SU-DHL-6 (cell line): ENCODE results near the gene BCORL1.

Experiments used
- H2AFZ ChIP-seq: fragments of 200-600 bp; sonication (generic); 2 replicates; pipeline ENCODE4 v1.6.1; 2014; ENCODE audit warnings: low read depth, mild to moderate bottlenecking, moderate library complexity, mixed read lengths, antibody characterized with exemption, low read length; ENCODE audit not compliant: severe bottlenecking
- H3F3A ChIP-seq: fragments of 200-600 bp; shearing (Covaris generic); 2 replicates; pipeline ENCODE4 v1.6.0; 2016; ENCODE audit warnings: antibody characterized with exemption, mild to moderate bottlenecking; ENCODE audit not compliant: insufficient read depth
- H3K27ac ChIP-seq: fragments of 200-600 bp; sonication (generic); 2 replicates; pipeline ENCODE4 v1.5.1; 2016; ENCODE audit warnings: low read depth, mild to moderate bottlenecking, low read length, moderate library complexity, mixed read lengths
- H3K27me3 ChIP-seq: fragments of 200-600 bp; sonication (generic), shearing (Covaris generic); 2 replicates; pipeline ENCODE4 v1.6.0; 2014; ENCODE audit warnings: mild to moderate bottlenecking, low read length
- H3K36me3 ChIP-seq: fragments of 200-600 bp; sonication (generic); 2 replicates; pipeline ENCODE4 v1.6.1; 2014; ENCODE audit warnings: mild to moderate bottlenecking, low read length, mixed read lengths
- H3K4me2 ChIP-seq: fragments of 300-600, 200-600 bp; shearing (Covaris generic), sonication (generic); 2 replicates; pipeline ENCODE4 v1.6.0; 2014; ENCODE audit warnings: low read length, low read depth, mild to moderate bottlenecking; ENCODE audit not compliant: poor library complexity, severe bottlenecking
- H3K4me3 ChIP-seq: fragments of 200-600 bp; sonication (generic); 2 replicates; pipeline ENCODE4 v1.5.1; 2014; ENCODE audit warnings: antibody characterized with exemption, low read length, mild to moderate bottlenecking, mixed read lengths; ENCODE audit not compliant: insufficient read depth, poor library complexity, severe bottlenecking
- H3K79me2 ChIP-seq: fragments of 200-600 bp; sonication (generic); 2 replicates; pipeline ENCODE4 v1.6.1; 2014; ENCODE audit warnings: mild to moderate bottlenecking, low read length, moderate library complexity; ENCODE audit not compliant: insufficient read depth
- H3K9ac ChIP-seq: fragments of 200-600 bp; sonication (generic); 2 replicates; pipeline ENCODE4 v1.7.0; 2014; ENCODE audit warnings: mild to moderate bottlenecking, low read length
- H3K9me2 ChIP-seq: fragments of 200-600 bp; sonication (generic); replicated peaks from 2 replicates; pipeline ENCODE4 v1.6.1; 2014; ENCODE audit warnings: low read length; ENCODE audit not compliant: insufficient read depth
- H3K9me3 ChIP-seq: fragments of 200-600 bp; sonication (generic); 2 replicates; pipeline ENCODE4 v1.6.1; 2014; ENCODE audit warnings: low read length, mixed read lengths; ENCODE audit not compliant: insufficient read depth
- H4K20me1 ChIP-seq: fragments of 200-600 bp; sonication (generic); 2 replicates; pipeline ENCODE4 v1.6.1; 2014; ENCODE audit warnings: low read depth, mild to moderate bottlenecking, antibody characterized with exemption, low read length, moderate library complexity, mixed read lengths
- CTCF ChIP-seq: fragments of 200-600 bp; sonication (generic); IDR thresholded peaks from one replicate; pipeline ENCODE4 v1.5.1; 2017; ENCODE audit warnings: antibody characterized with exemption, mild to moderate bottlenecking, low read length, moderate library complexity; ENCODE audit not compliant: insufficient read depth, poor library complexity, severe bottlenecking
- EZH2phosphoT487 ChIP-seq: fragments of 200-600 bp; sonication (generic), shearing (Covaris generic); conservative IDR thresholded peaks from 2 replicates; pipeline ENCODE4 v1.6.1; 2018; ENCODE audit warnings: mild to moderate bottlenecking, antibody characterized with exemption, low read length, moderate library complexity, mixed read lengths

Gene BCORL1

GRCh38 chrX:129981752-129982299 is 609 bp upstream of the BCORL1 start:
- peak overlapping the region; percentile 63 for H3K4me3 ChIP-seq
- no peaks in the 10 kb centered on the region for H3K36me3 ChIP-seq
- no peaks in the 10 kb centered on the region for H3F3A ChIP-seq
- no peak overlapping the region for H3K4me2 ChIP-seq
- H3K27me3 ChIP-seq = no peaks in the 10 kb centered on the region
- no peaks in the 10 kb centered on the region for H3K9me3 ChIP-seq
- peak overlapping the region; percentile 59 for H3K9ac ChIP-seq
- no peaks in the 10 kb centered on the region for H3K79me2 ChIP-seq
- no peaks in the 10 kb centered on the region for H3K9me2 ChIP-seq
- H2AFZ ChIP-seq = no peak overlapping the region
- H4K20me1 ChIP-seq = no peaks in the 10 kb centered on the region
- H3K27ac ChIP-seq = no peak overlapping the region
- TF ChIP-seq EZH2phosphoT487 (no peak), CTCF (no peak)

GRCh38 chrX:129983575-129984110 is 1.2 kb downstream of the BCORL1 start:
- H3K27ac ChIP-seq = no peak overlapping the region
- H3F3A ChIP-seq = no peaks in the 10 kb centered on the region
- no peak overlapping the region for H3K9ac ChIP-seq
- no peak overlapping the region for H3K4me3 ChIP-seq
- H4K20me1 ChIP-seq = no peaks in the 10 kb centered on the region
- TF ChIP-seq CTCF (no peak), EZH2phosphoT487 (no peak)
- no peak overlapping the region for H3K4me2 ChIP-seq
- no peaks in the 10 kb centered on the region for H3K27me3 ChIP-seq
- no peak overlapping the region for H2AFZ ChIP-seq
- H3K36me3 ChIP-seq = no peaks in the 10 kb centered on the region
- H3K79me2 ChIP-seq = no peaks in the 10 kb centered on the region
- no peaks in the 10 kb centered on the region for H3K9me2 ChIP-seq
- no peaks in the 10 kb centered on the region for H3K9me3 ChIP-seq

- H2AFZ ChIP-seq = no peak overlapping the region
- H4K20me1 ChIP-seq = no peaks in the 10 kb centered on the region
- peak overlapping the region; percentile 39; the same call in 1 of the 2 replicates for H3K9ac ChIP-seq
- no peaks in the 10 kb centered on the region for H3K36me3 ChIP-seq
- H3K9me3 ChIP-seq = no peaks in the 10 kb centered on the region
- H3K4me3 ChIP-seq = peak overlapping the region; percentile 45
- peak overlapping the region; percentile 51 for H3K4me2 ChIP-seq
- H3K27me3 ChIP-seq = no peaks in the 10 kb centered on the region
- no peaks in the 10 kb centered on the region for H3K79me2 ChIP-seq
- TF ChIP-seq EZH2phosphoT487 = no peak
- TF ChIP-seq CTCF = no peak
- no peaks in the 10 kb centered on the region for H3K9me2 ChIP-seq
- no peak overlapping the region for H3K27ac ChIP-seq
- H3F3A ChIP-seq = no peaks in the 10 kb centered on the region
Measured at GRCh38 chrX:129984111-129984958, 1.9 kb downstream of the BCORL1 start.
